Neural progenitor cell (in vitro differentiated cells): ENCODE measurements around the gene SPATA13.

Source experiments
- CTCF ChIP-seq: fragments of 200-600 bp; sonication (generic); IDR thresholded peaks from 2 replicates; pipeline ENCODE4 v1.5.1; 2017; ENCODE audit warnings: antibody characterized with exemption, mild to moderate bottlenecking
- EZH2phosphoT487 ChIP-seq: fragments of 200-600 bp; sonication (generic); IDR thresholded peaks from 2 replicates; pipeline ENCODE4 v1.6.1; 2017; ENCODE audit warnings: antibody characterized with exemption

GRCh38 chr13:24288870-24289269 is 128.3 kb downstream of the SPATA13 start:
- TF ChIP-seq CTCF (no peak), EZH2phosphoT487 (no peak)
